HUES6 (cell line): ENCODE data around the gene CPN1.
A peak's percentile ranks its signal among the peaks of the same experiment; 100 is the strongest.

Source experiments
- H3K27ac ChIP-seq: 2 replicates; pipeline ENCODE4 v1.7.0; 2013; ENCODE audit warnings: low read depth, mild to moderate bottlenecking, low read length, inconsistent platforms
- H3K27me3 ChIP-seq: 2 replicates; pipeline ENCODE4 v1.6.1; 2013; ENCODE audit warnings: low read length; ENCODE audit not compliant: control insufficient read depth, insufficient read depth
- H3K36me3 ChIP-seq: 2 replicates; pipeline ENCODE4 v1.6.1; 2013; ENCODE audit warnings: low read length; ENCODE audit not compliant: control insufficient read depth, insufficient read depth
- H3K4me1 ChIP-seq: 2 replicates; pipeline ENCODE4 v1.6.1; 2013; ENCODE audit warnings: low read length; ENCODE audit not compliant: control insufficient read depth, insufficient read depth
- H3K4me3 ChIP-seq: 2 replicates; pipeline ENCODE4 v1.5.1; 2013; ENCODE audit warnings: low read depth, low read length
- H3K9ac ChIP-seq: one replicate; pipeline ENCODE4 v1.6.1; 2013; ENCODE audit warnings: mild to moderate bottlenecking, low read length
- H3K9me3 ChIP-seq: 2 replicates; pipeline ENCODE4 v1.6.1; 2013; ENCODE audit warnings: low read depth, low read length; ENCODE audit not compliant: control insufficient read depth, insufficient read depth

CPN1 gene

GRCh38 chr10:100043796-100044195, 37.9 kb downstream of the CPN1 start:
- Histone ChIP-seq H3K9me3 (no peaks in the 10 kb centered on the region), H3K9ac (no peak overlapping the region), H3K4me3 (no peak overlapping the region), H3K36me3 (no peaks in the 10 kb centered on the region), H3K27me3 (no peaks in the 10 kb centered on the region), H3K4me1 (peaks cover 23% of the 10 kb centered on the region), H3K27ac (peak overlapping the region; percentile 36)

- Histone ChIP-seq H3K36me3 (no peaks in the 10 kb centered on the region), H3K9ac (no peak overlapping the region), H3K27ac (no peak overlapping the region), H3K4me3 (no peak overlapping the region), H3K4me1 (peaks cover 26% of the 10 kb centered on the region), H3K27me3 (no peaks in the 10 kb centered on the region), H3K9me3 (no peaks in the 10 kb centered on the region)
Measured at GRCh38 chr10:100043344-100043743, 38.3 kb downstream of the CPN1 start.

DNA sequence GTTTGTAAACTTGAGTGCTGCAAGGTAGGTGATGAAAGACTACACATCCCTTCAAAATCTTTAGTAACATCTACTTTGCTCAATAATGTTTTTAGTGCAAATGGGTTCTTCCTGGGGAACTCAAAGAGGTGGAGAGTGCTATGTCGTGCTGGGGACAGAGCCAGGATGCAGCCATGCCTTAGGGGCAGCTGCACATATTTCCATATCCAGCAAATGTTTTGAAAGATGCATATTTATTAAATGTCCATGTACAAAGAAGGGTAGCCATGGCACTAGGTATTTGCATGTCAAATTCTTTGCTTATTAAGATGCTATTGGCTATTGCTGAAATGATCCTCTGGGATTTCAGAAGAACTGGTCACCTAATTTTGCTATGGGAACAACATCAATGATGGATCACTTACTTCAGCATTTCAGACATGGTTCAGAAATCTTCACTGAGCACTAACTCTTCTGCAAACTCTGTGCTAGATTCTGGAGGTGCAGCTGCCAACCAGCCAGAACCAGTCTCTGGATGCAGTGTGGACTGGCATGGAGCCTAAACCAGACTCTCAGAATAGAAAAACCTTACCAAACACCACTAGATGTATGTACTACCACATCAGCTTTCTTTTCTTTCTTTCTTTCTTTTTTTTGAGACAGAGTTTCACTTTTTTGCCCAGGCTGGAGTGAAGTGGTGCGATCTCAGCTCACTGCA, 40.2 kb downstream of the CPN1 start:
- H3K9ac ChIP-seq = no peak overlapping the region
- H3K4me3 ChIP-seq = no peak overlapping the region
- H3K4me1 ChIP-seq = peaks cover 26% of the 10 kb centered on the region
- no peaks in the 10 kb centered on the region for H3K36me3 ChIP-seq
- H3K27ac ChIP-seq = no peak overlapping the region
- H3K9me3 ChIP-seq = no peaks in the 10 kb centered on the region
- H3K27me3 ChIP-seq = no peaks in the 10 kb centered on the region

- H3K9me3 ChIP-seq = peaks cover 3% of the 10 kb centered on the region
- no peaks in the 10 kb centered on the region for H3K36me3 ChIP-seq
- H3K4me3 ChIP-seq = no peak overlapping the region
- no peaks in the 10 kb centered on the region for H3K27me3 ChIP-seq
- H3K9ac ChIP-seq = no peak overlapping the region
- peaks cover 4% of the 10 kb centered on the region; the same call in 1 of the 2 replicates for H3K4me1 ChIP-seq
- H3K27ac ChIP-seq = no peak overlapping the region
Measured at GRCh38 chr10:100038561-100039071, 43.1 kb downstream of the CPN1 start.

GRCh38 chr10:100037758-100038315, 43.8 kb downstream of the CPN1 start:
- H3K4me1 ChIP-seq = peaks cover 4% of the 10 kb centered on the region; the same call in 1 of the 2 replicates
- peaks cover 9% of the 10 kb centered on the region for H3K9me3 ChIP-seq
- no peaks in the 10 kb centered on the region for H3K36me3 ChIP-seq
- H3K27me3 ChIP-seq = no peaks in the 10 kb centered on the region
- no peak overlapping the region for H3K27ac ChIP-seq
- H3K4me3 ChIP-seq = no peak overlapping the region
- no peak overlapping the region for H3K9ac ChIP-seq

DNA sequence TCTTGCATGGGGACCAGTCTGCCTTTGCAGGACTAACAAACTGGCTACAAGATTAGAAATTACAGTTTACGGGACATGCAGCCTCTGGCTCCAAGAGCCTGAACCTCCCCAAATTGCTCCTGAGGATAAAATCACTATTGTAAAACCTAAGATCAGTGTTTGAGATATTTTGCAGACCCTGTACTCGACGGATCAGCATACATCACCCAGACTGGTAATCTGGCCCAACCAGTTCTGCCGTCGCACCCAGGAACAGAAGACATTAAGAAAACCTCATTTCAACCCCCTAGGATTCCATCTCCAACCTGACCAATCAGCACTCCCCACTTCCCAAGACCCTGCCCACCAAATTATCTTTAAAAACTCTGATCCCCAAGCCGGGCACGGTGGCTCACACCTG, 44.8 kb downstream of the CPN1 start:
- H3K4me1 ChIP-seq = peaks cover 4% of the 10 kb centered on the region; the same call in 1 of the 2 replicates
- no peaks in the 10 kb centered on the region for H3K27me3 ChIP-seq
- peaks cover 9% of the 10 kb centered on the region for H3K9me3 ChIP-seq
- no peak overlapping the region for H3K4me3 ChIP-seq
- H3K9ac ChIP-seq = no peak overlapping the region
- no peaks in the 10 kb centered on the region for H3K36me3 ChIP-seq
- no peak overlapping the region for H3K27ac ChIP-seq

- H3K27ac ChIP-seq = no peak overlapping the region
- H3K27me3 ChIP-seq = no peaks in the 10 kb centered on the region
- H3K36me3 ChIP-seq = no peaks in the 10 kb centered on the region
- no peak overlapping the region for H3K4me3 ChIP-seq
- peaks cover 12% of the 10 kb centered on the region for H3K9me3 ChIP-seq
- no peak overlapping the region for H3K9ac ChIP-seq
- peaks cover 4% of the 10 kb centered on the region; the same call in 1 of the 2 replicates for H3K4me1 ChIP-seq
Measured at GRCh38 chr10:100033766-100034418, 47.8 kb downstream of the CPN1 start.

DNA sequence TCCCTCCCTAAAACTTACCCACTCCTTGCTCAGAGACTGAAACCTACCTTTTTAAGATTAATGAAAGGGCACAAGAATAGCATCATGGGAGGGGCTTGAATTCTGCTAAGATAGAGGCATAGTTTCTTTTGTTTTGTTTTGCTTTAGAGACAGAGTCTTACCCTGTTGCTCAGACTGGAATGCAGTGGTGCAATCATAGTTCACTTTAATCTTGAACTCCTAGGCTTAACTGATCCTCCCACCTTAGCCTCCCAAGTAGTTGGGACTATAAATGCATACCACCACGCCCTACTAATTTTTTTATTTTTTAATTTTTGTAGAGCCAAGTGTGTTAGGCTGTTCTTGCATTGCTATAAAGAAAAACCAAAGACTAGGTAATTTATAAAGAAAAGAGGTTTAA, 54.3 kb downstream of the CPN1 start:
- no peaks in the 10 kb centered on the region for H3K27me3 ChIP-seq
- H3K9me3 ChIP-seq = peaks cover 20% of the 10 kb centered on the region
- no peak overlapping the region for H3K9ac ChIP-seq
- H3K4me1 ChIP-seq = 0 out of 2 replicates have a peak, but pooled peaks cover 3% of the 10 kb centered on the region
- H3K4me3 ChIP-seq = no peak overlapping the region
- no peak overlapping the region for H3K27ac ChIP-seq
- no peaks in the 10 kb centered on the region for H3K36me3 ChIP-seq

DNA sequence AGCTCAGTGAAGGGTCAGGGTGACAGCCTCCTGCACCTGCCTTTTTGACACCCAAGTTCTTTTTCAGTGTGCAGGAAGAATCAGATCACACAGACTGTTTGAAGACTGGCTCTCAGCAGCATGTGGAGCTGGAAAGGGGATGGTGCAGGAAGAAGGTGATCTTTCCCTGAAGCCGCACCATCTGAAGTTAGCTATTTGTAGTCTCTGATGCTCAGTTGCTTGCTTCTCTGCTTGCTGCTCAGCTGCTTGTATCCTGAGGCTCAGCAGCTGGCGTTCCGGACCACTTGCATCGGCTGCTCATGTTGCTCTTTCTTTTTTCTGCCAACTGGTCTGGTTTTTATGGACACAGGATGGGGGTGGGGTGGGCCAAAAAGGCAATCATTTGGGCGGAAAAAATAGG, 56.1 kb downstream of the CPN1 start:
- Histone ChIP-seq H3K27me3 (no peaks in the 10 kb centered on the region), H3K9me3 (peaks cover 20% of the 10 kb centered on the region), H3K4me3 (no peak overlapping the region), H3K27ac (no peak overlapping the region), H3K4me1 (peaks cover 6% of the 10 kb centered on the region), H3K9ac (no peak overlapping the region), H3K36me3 (no peaks in the 10 kb centered on the region)

- no peak overlapping the region for H3K27ac ChIP-seq
Measured at GRCh38 chr10:100024748-100025147, 56.9 kb downstream of the CPN1 start.

DNA sequence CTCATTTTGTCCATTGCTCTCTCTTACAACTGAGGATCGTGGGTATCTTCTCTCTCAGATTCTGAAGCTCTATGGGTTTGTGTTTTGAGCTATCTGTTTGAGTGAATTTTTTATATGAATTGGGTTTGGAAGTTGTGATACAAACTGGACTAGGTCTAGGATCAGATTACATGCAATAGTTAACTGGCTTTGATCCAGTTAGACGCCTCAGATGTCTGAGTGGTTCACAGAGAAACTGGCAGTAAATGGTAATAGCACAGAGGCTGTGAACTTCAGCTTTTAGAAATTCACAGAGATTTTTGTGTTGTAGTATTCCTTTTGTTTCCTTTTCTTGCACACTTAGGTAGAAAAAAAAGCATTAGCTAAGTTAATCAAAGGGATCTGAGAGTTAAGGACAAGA, 59.3 kb downstream of the CPN1 start:
- Histone ChIP-seq H3K4me1 (peaks cover 13% of the 10 kb centered on the region), H3K36me3 (no peaks in the 10 kb centered on the region), H3K9ac (no peak overlapping the region), H3K27me3 (no peaks in the 10 kb centered on the region), H3K4me3 (no peak overlapping the region), H3K27ac (no peak overlapping the region), H3K9me3 (peaks cover 5% of the 10 kb centered on the region)

More at GRCh38 chr10:100024748-100025147, 56.9 kb downstream of the CPN1 start:
- Histone ChIP-seq H3K9ac (no peak overlapping the region), H3K36me3 (no peaks in the 10 kb centered on the region), H3K9me3 (peaks cover 20% of the 10 kb centered on the region), H3K27me3 (no peaks in the 10 kb centered on the region), H3K4me1 (peaks cover 13% of the 10 kb centered on the region), H3K4me3 (no peak overlapping the region)
